ENCODE data around the gene GIGYF2.

Gene GIGYF2

GRCh38 chr2:232877940-232878511 lies 180.9 kb downstream of the GIGYF2 start:
- no peak overlapping the region for H3K27ac ChIP-seq (replicated peaks)
- no peak for DNase-seq (ENCODE audit: low read depth in 1 of 2, low spot score in 1 of 2)
- TF ChIP-seq POLR2AphosphoS5 (IDR thresholded peaks at IDR 0.05; ENCODE audit: low read depth) = no peak
- TF ChIP-seq REST (IDR thresholded peaks at IDR 0.05; ENCODE audit: insufficient replicate concordance, low read depth) = no peak
- no peak for TF ChIP-seq SPI1 (IDR thresholded peaks at IDR 0.05; ENCODE audit: borderline replicate concordance, low read depth)
- no peak for TF ChIP-seq GABPA (IDR thresholded peaks at IDR 0.05; ENCODE audit: low read depth)
- TF ChIP-seq CTCF (IDR thresholded peaks at IDR 0.05; ENCODE audit: insufficient read depth, low read length) = no peak
- no peaks in the 10 kb centered on the region for H3K27me3 ChIP-seq (ENCODE audit: insufficient read depth, poor library complexity, severe bottlenecking)
- H3K4me3 ChIP-seq (replicated peaks; ENCODE audit: insufficient read depth, low read length) = no peak overlapping the region

DNA sequence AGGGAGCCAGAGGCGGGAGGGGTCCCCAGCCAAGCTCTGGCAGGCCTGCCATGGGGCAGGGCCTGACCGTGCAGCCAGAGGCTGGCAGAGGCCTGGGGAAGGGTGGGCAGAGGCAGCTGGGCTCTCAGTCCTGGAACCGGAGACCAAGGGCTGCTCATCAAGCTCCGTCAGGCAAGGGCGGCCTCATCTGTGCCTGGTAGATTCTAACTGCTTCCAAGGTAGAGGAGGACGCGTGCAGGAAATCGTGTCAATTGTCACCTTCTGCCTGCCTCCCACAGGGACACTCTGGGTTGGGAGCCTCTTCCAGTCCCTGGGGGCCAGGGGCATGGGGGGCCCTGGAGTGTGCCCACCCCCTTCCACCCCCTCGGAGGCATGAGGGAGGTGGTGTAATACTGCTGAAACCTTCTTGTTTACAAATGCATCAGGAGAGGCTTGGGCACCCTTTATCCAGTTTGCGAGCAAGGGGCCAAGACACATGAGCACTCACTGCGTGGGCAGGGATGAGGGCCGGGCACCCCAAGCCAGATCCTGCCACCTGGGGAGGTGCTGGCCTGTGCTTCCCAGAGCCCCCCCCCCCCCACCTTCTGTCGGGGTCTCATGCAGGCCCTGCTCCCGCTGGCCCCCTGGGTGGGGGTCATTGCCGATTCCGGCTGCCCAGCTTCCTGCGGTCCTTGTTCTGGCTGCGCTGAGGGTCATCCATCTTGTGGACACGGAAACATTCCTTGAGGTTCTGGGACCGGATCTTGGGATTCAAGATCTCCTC lies 181.9 kb downstream of the GIGYF2 start:
- DNase-seq (ENCODE audit: low read depth in 1 of 2, low spot score in 1 of 2) = no peak
- Histone ChIP-seq H3K27ac (replicated peaks) (no peak overlapping the region), H3K4me3 (replicated peaks; ENCODE audit: insufficient read depth, low read length) (no peak overlapping the region), H3K27me3 (ENCODE audit: insufficient read depth, poor library complexity, severe bottlenecking) (no peaks in the 10 kb centered on the region)
- TF ChIP-seq REST (IDR thresholded peaks at IDR 0.05; ENCODE audit: insufficient replicate concordance, low read depth) (no peak), SPI1 (IDR thresholded peaks at IDR 0.05; ENCODE audit: borderline replicate concordance, low read depth) (no peak), GABPA (IDR thresholded peaks at IDR 0.05; ENCODE audit: low read depth) (no peak), POLR2AphosphoS5 (IDR thresholded peaks at IDR 0.05; ENCODE audit: low read depth) (no peak), CTCF (IDR thresholded peaks at IDR 0.05; ENCODE audit: insufficient read depth, low read length) (no peak)

DNA sequence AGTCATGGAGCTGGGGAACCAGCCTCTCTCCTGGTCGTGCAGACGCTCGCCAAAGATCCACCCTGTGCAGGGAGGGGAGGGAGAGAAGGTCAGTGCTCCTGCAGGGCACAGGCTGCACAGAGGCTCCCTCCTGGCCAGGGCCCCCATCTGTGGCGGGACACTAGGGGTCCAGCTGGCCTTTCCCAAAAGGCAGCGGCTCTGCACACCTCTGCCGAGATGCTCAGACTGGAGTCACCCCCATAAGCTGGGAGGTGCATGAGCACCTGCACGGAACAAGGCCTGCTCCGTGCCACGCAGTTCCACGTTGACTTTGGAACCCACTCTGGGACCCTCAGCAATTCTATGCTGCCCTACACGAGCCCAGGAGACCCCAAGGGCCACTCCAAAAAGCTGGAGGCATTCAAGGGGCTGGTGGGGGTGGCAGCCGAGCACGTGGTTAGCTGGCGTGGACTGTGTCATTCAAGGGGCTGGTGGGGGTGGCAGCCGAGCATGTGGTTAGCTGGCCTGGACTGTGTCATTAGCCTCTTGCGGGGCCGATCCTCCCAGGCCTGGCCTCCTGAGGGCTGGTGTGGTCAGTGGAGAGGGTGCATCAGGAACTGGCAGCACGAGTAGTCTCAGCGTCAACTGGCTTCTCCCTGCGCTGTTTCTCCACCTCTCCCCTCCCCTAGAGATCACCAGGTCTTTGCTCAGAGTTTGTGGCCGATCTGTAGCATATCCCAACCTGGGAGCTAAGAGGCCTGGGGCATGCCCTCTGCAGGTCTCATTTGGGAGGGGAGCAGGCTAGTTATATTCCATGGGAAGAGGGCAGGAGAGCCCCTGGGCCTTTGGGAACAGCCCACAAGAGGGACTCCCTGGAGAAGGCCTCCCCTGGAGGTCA lies 182.7 kb downstream of the GIGYF2 start:
- Histone ChIP-seq H3K27ac (replicated peaks) (no peak overlapping the region), H3K4me3 (replicated peaks; ENCODE audit: insufficient read depth, low read length) (no peak overlapping the region), H3K27me3 (ENCODE audit: insufficient read depth, poor library complexity, severe bottlenecking) (no peaks in the 10 kb centered on the region)
- TF ChIP-seq SPI1 (IDR thresholded peaks at IDR 0.05; ENCODE audit: borderline replicate concordance, low read depth) (no peak), REST (IDR thresholded peaks at IDR 0.05; ENCODE audit: insufficient replicate concordance, low read depth) (no peak), GABPA (IDR thresholded peaks at IDR 0.05; ENCODE audit: low read depth) (no peak), POLR2AphosphoS5 (IDR thresholded peaks at IDR 0.05; ENCODE audit: low read depth) (no peak), CTCF (IDR thresholded peaks at IDR 0.05; ENCODE audit: insufficient read depth, low read length) (no peak)
- no peak for DNase-seq (ENCODE audit: low read depth in 1 of 2, low spot score in 1 of 2)
